KOPT-K1 (cell line): ENCODE measurements around the gene ERCC5.

ENCODE experiments used
- H3K27ac ChIP-seq: fragments of 200-600 bp; sonication (generic); 2 replicates; pipeline ENCODE4 v1.5.1; 2016; ENCODE audit warnings: antibody characterized with exemption, mild to moderate bottlenecking, low read depth, low read length; ENCODE audit not compliant: poor library complexity, severe bottlenecking
- H3K36me3 ChIP-seq: fragments of 200-600 bp; sonication (generic); 2 replicates; pipeline ENCODE4 v1.5.1; 2017; ENCODE audit warnings: antibody characterized with exemption, mild to moderate bottlenecking, low read length, moderate library complexity; ENCODE audit not compliant: insufficient read depth
- H3K9me3 ChIP-seq: fragments of 200-600 bp; sonication (generic); 2 replicates; pipeline ENCODE4 v1.5.1; 2017; ENCODE audit warnings: antibody characterized with exemption, low read length, mild to moderate bottlenecking; ENCODE audit not compliant: insufficient read depth, poor library complexity, severe bottlenecking

ERCC5 gene

DNA sequence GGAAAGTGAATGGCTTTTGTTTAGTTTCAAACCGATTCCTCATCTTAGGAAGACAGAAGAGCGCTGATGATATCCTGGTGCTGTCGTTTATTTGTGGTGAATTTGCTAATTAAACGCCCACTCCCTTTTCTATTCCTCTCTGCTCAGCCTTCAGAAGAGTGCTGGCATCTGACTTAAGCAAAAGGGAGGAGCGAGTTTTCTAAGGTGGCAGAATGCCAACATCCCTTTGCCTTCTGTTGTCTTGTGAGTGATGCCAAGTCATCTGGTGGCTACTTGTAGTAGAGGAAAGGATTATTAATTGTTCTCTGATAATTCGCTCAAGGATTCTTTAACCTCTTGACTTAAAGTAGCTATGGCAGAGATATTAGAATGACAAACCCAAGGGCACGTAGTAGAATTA lies 68.1 kb downstream of the ERCC5 start:
- no peaks in the 10 kb centered on the region for H3K36me3 ChIP-seq
- H3K9me3 ChIP-seq = no peaks in the 10 kb centered on the region
- H3K27ac ChIP-seq = no peak overlapping the region

DNA sequence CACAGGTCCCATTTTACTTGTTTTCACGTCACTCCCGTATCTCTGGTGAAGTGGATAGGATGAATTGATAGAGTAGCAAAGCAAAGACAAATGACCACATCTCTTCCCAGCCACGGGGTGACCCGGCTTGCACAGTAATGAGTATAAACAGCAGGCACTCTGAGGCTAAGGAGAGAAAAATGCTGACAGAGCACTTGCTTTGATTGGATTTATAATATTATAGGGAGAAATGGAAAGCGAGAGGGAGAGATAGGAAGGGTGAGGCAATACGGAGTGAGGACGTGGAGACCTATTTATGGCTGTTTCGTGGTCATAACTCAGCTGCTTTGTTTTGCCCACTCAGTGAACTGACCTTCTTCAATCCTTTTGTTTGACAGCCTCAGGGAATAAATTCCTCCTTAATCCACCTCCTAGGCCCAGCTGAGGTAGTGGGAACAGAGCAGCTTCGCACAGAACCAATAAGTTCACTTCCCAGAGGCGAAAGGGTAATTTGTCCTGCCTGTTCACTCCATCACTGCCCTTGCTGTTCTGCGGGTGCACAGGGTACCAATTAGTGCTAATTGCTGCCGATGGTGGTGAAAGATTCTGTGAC lies 68.6 kb downstream of the ERCC5 start:
- Histone ChIP-seq H3K9me3 (no peaks in the 10 kb centered on the region), H3K36me3 (no peaks in the 10 kb centered on the region), H3K27ac (no peak overlapping the region)

DNA sequence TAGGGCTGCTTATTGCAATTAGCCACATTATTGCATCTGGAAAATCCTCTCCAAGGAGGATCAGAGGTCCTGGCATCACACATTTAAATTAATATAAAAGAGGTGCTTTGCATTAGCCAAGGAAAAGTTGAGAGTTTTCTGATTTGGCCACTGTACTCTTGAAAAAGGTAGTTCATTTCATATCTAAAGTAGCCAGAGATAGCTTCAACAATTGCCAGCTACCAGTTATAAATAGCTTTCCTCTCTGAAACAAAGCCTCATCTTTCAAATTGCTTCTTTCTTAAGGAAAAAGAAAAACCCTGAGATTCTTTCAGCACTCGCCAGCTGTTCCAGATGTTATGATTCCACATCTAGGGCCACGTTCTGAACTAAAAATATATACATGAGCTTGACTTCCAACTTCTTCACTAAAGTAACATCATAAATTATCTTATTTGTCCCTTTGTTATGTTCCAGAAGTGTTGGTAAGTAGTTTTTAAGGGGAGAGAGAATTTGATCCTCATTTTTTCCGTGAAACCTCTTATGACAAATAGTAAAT lies 69.6 kb downstream of the ERCC5 start:
- H3K27ac ChIP-seq = no peak overlapping the region
- H3K36me3 ChIP-seq = no peaks in the 10 kb centered on the region
- H3K9me3 ChIP-seq = no peaks in the 10 kb centered on the region

DNA sequence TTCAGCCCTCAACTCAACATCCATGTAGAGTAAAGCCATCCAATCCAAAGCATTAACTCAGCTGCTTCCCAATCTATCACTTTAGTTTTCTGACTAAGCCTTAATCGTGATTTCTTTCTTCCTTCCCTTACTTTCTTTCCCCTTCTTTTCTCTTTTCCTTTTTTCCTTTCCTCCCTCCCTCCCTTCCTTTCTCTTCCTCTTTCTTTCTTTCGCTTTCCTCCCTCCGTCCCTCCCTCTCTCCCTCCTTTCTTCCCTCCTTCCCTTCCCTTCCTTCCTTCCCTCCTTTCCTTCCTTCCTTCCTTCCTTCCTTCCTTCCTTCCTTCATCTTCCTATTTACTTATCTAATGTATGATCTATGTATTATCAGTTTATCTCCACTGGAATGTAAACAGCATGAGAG lies 71.2 kb downstream of the ERCC5 start:
- Histone ChIP-seq H3K27ac (no peak overlapping the region), H3K9me3 (no peaks in the 10 kb centered on the region), H3K36me3 (no peaks in the 10 kb centered on the region)

DNA sequence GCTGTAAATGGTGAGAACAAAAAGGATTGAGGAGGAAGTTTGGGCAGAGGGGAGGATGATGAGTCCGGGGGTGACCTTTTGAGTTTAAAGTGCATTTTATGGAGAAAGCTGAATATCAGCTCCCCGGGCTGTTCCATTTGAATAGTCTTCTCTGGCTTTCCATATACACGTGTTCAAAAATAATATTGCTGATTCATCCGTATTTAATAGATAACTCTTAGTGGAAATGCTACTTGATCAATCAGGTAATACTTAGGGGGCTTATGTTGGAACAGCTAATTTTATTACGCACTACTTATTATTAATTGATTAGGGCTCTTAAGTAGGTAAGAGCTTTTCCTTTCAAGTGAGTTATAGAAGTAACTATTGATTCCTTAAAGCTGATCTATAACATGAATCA lies 76.4 kb downstream of the ERCC5 start:
- no peaks in the 10 kb centered on the region for H3K9me3 ChIP-seq
- H3K27ac ChIP-seq = no peak overlapping the region
- no peaks in the 10 kb centered on the region for H3K36me3 ChIP-seq
